Endodermal cell (in vitro differentiated cells): ENCODE measurements around the gene AHDC1. TPM values are rescaled to one million over a fixed set of nuclear protein-coding genes. Genes with fewer than 3 reads are reported as not detected.

Source experiments
- DNase-seq: peaks from one replicate; pipeline ENCODE4 v3.0.0-alpha.2; 2017
- H3K27ac ChIP-seq: 2 replicates; pipeline ENCODE4 v1.5.1; 2013; ENCODE audit warnings: mild to moderate bottlenecking, low read depth, low read length, moderate library complexity
- H3K27me3 ChIP-seq: 2 replicates; pipeline ENCODE4 v1.6.1; 2013; ENCODE audit warnings: mild to moderate bottlenecking, low read length, moderate library complexity; ENCODE audit not compliant: insufficient read depth, control insufficient read depth, poor library complexity, severe bottlenecking
- H3K36me3 ChIP-seq: 2 replicates; pipeline ENCODE4 v1.7.0; 2013; ENCODE audit warnings: mild to moderate bottlenecking, low read length, moderate library complexity; ENCODE audit not compliant: control insufficient read depth, insufficient read depth
- H3K4me1 ChIP-seq: one replicate; pipeline ENCODE4 v1.7.0; 2013; ENCODE audit warnings: low read length; ENCODE audit not compliant: control insufficient read depth, insufficient read depth
- H3K4me3 ChIP-seq: 2 replicates; pipeline ENCODE4 v1.5.1; 2013; ENCODE audit warnings: mild to moderate bottlenecking, low read length, moderate library complexity
- H3K9ac ChIP-seq: 2 replicates; pipeline ENCODE4 v1.6.1; 2013; ENCODE audit warnings: mild to moderate bottlenecking, low read length, moderate library complexity; ENCODE audit not compliant: poor library complexity, severe bottlenecking; ENCODE audit errors: extremely low read depth
- H3K9me3 ChIP-seq: 2 replicates; pipeline ENCODE4 v1.6.1; 2013; ENCODE audit warnings: mild to moderate bottlenecking, low read length, moderate library complexity; ENCODE audit not compliant: control insufficient read depth
- H3K27ac Mint-ChIP-seq: 2 replicates; pipeline ENCODE4 v1.8.0; 2020; ENCODE audit warnings: mixed read lengths
- H3K27me3 Mint-ChIP-seq: 2 replicates; pipeline ENCODE4 v1.8.0; 2021; ENCODE audit warnings: mild to moderate bottlenecking, mixed read lengths; ENCODE audit not compliant: insufficient read depth
- H3K36me3 Mint-ChIP-seq: 2 replicates; pipeline ENCODE4 v1.8.0; 2020; ENCODE audit warnings: low read depth, mixed read lengths
- H3K4me1 Mint-ChIP-seq: 2 replicates; pipeline ENCODE4 v1.8.0; 2020; ENCODE audit warnings: mixed read lengths
- H3K4me3 Mint-ChIP-seq: 2 replicates; pipeline ENCODE4 v1.8.0; 2020; ENCODE audit warnings: mild to moderate bottlenecking, moderate library complexity, mixed read lengths
- H3K9me3 Mint-ChIP-seq: 2 replicates; pipeline ENCODE4 v1.8.0; 2020; ENCODE audit warnings: mild to moderate bottlenecking, mixed read lengths
- WGBS, 2 experiments: methylation state at CpG; one replicate each; pipeline versions ENCODE4 v1.1.5 to v1.1.7; 2013; ENCODE audit warnings: missing lambda C conversion rate in 2 of 2, mixed read lengths in 1 of 2; ENCODE audit not compliant: insufficient coverage in 1 of 2, insufficient read length in 1 of 2; 5-methylcytosine and 5-hydroxymethylcytosine counted together
- total RNA-seq, 2 donors: library from RNA; stranded (reverse); fragmentation: NEBNext Ultra II Directional in 1 of 2; extraction: Animal tissue kit (Norgen Biotek cat#: 25700) in 1 of 2; gene quantifications; 2 replicates in 1 of 2; 3 replicates in 1 of 2; pipeline ENCODE4 v1.2.1, GENCODE V29; 2021
- TF ChIP-seq, protein P1 (sequence below): fragments of 200-600 bp; sonication (generic); conservative IDR thresholded peaks from 2 replicates; pipeline ENCODE4 v1.5.0; 2021; ENCODE audit warnings: antibody characterized with exemption, mild to moderate bottlenecking

The AHDC1 gene
- total RNA-seq, 2 donors from 2014 or later: 39.3 to 41.2 TPM

DNA sequence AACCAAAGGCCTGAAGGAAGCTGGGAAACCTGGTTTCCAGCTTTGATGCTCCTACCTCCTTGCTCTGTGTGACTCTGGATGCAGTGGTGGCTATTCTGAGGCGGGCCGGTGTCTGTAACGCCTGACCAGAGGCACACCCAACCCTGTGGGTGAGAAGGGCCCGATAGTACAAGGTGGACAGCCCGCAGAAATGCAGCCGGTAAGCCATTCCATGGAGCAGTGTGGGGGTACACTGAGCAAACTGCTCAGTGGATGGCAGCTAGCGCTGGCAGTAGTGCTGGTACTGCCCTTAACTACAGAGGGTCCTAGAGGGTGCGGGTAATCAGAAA lies 36.0 kb downstream of the AHDC1 start:
- TF ChIP-seq, protein P1, sequence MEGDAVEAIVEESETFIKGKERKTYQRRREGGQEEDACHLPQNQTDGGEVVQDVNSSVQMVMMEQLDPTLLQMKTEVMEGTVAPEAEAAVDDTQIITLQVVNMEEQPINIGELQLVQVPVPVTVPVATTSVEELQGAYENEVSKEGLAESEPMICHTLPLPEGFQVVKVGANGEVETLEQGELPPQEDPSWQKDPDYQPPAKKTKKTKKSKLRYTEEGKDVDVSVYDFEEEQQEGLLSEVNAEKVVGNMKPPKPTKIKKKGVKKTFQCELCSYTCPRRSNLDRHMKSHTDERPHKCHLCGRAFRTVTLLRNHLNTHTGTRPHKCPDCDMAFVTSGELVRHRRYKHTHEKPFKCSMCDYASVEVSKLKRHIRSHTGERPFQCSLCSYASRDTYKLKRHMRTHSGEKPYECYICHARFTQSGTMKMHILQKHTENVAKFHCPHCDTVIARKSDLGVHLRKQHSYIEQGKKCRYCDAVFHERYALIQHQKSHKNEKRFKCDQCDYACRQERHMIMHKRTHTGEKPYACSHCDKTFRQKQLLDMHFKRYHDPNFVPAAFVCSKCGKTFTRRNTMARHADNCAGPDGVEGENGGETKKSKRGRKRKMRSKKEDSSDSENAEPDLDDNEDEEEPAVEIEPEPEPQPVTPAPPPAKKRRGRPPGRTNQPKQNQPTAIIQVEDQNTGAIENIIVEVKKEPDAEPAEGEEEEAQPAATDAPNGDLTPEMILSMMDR: no peak
- no peaks in the 10 kb centered on the region for H3K27me3 Mint-ChIP-seq
- whole genome bisulfite sequencing, 2 experiments: 80 to 87% methylated on average over 3 to 8 of the region's 8 CpGs

DNA sequence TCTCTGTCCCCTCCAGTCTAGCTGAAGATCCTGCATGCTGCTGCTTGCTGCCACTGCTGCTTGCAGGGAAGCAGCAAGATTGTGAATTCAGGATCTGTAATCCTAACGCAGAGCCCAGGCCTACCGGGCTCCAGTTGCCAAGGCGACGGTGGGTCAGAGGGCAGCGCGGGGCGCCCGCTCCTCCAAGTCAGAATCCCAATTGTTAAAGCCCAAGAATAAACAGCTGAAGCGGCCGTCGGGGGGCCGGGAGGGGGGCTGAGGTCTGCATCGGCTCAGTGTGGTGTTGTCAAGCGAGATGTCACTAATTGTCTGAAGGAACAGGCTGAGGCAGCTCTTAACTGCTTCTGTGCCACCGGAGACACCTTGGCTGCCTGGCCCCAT lies 36.8 kb downstream of the AHDC1 start:
- no peaks in the 10 kb centered on the region for H3K36me3 Mint-ChIP-seq

More for the DNA sequence above, 36.0 kb downstream of the AHDC1 start:
- Mint-ChIP-seq H3K4me1 (peaks cover 78% of the 10 kb centered on the region), H3K9me3 (no peaks in the 10 kb centered on the region), H3K4me3 (peak overlapping the region; percentile 37), H3K36me3 (no peaks in the 10 kb centered on the region), H3K27ac (peak overlapping the region; percentile 67)
- Histone ChIP-seq H3K27ac (peak overlapping the region; percentile 92), H3K4me3 (peak overlapping the region; percentile 53), H3K9ac (peak overlapping the region; percentile 33), H3K4me1 (peaks cover 61% of the 10 kb centered on the region), H3K27me3 (no peaks in the 10 kb centered on the region), H3K36me3 (no peaks in the 10 kb centered on the region), H3K9me3 (no peaks in the 10 kb centered on the region)
- DNase-seq: no peak

DNA sequence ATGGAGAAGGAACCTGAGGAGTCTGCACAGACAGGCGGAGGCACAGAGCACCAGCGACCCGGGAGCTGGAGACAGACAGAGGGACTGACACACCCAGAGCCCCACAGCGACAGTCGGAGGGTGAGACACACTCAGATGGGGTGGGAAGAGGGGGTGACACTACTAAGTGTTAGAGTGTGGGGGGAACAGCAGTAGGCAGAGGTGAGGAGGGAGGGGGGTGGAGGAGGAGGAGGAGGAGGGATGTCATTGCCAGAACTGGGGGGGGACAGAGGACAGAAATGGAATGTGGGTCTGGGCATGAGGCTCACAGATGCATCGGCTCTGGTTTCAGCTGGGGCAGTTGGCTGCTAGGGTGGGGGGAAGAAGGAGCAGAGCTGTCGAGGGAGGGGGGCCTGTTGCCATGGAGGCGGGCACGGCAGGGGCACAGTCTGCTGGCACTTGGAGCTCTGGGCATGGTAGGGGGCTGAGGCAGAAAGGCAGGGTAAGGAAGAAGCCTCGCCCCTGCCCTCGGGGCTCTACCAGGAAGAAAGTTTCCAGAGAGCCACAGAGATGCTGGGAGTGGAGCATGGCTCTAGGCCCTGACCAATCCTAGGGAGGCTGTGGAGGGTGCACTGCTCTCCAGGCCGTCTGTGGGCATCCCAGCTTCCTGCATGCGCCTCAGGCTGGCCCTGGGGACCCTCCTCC lies 37.3 kb downstream of the AHDC1 start:
- H3K9me3 Mint-ChIP-seq: no peaks in the 10 kb centered on the region
- DNase-seq: no peak
- Histone ChIP-seq H3K27me3 (no peaks in the 10 kb centered on the region), H3K9me3 (no peaks in the 10 kb centered on the region), H3K36me3 (no peaks in the 10 kb centered on the region), H3K4me3 (no peak overlapping the region), H3K9ac (no peak overlapping the region), H3K4me1 (peaks cover 62% of the 10 kb centered on the region), H3K27ac (peak overlapping the region; percentile 92)
- whole genome bisulfite sequencing, 2 experiments: 57 to 79% methylated on average over 9 to 13 of the region's 13 CpGs
- peak overlapping the region; percentile 37 for H3K4me3 Mint-ChIP-seq
- TF ChIP-seq, protein P1: no peak
- no peaks in the 10 kb centered on the region for H3K36me3 Mint-ChIP-seq
- H3K27me3 Mint-ChIP-seq: no peaks in the 10 kb centered on the region
- H3K27ac Mint-ChIP-seq: peak overlapping the region; percentile 84
- H3K4me1 Mint-ChIP-seq: peaks cover 77% of the 10 kb centered on the region

More for the DNA sequence above, 36.8 kb downstream of the AHDC1 start:
- TF ChIP-seq, protein P1: no peak
- Histone ChIP-seq H3K9ac (no peak overlapping the region), H3K27ac (peak overlapping the region; percentile 92), H3K4me3 (no peak overlapping the region), H3K36me3 (no peaks in the 10 kb centered on the region), H3K4me1 (peaks cover 65% of the 10 kb centered on the region), H3K9me3 (no peaks in the 10 kb centered on the region), H3K27me3 (no peaks in the 10 kb centered on the region)
- H3K27ac Mint-ChIP-seq: peak overlapping the region; percentile 67
- H3K4me3 Mint-ChIP-seq: peak overlapping the region; percentile 37
- H3K9me3 Mint-ChIP-seq: no peaks in the 10 kb centered on the region
- 43 to 47% methylated on average over 13 to 15 of the region's 15 CpGs for WGBS, 2 experiments
- H3K4me1 Mint-ChIP-seq: peaks cover 77% of the 10 kb centered on the region
- H3K27me3 Mint-ChIP-seq: no peaks in the 10 kb centered on the region
- DNase-seq: no peak
